ENCODE results near the gene GALNT10.

Gene GALNT10

DNA sequence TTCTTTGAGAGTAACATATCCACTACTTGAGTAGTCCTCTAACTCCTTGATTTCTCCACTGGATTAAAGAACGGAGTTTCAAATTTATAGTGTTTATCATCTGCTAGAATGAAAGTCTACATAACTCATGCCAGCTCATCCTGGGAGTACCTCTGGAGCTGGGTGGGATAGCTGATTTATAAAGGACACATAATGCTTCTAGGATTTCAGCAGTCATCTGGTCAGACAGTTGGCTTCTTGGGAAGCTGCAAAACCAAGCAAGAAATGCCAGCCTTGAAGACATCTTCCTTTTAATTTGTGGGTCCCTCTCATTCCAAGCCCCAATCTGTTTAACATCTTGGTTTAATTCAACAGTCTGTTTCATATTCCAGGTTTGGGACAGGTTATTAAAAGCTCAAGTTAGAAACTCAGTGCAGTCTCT is 3.2 kb downstream of the GALNT10 start:
- no peak overlapping the region for H3K4me2 ChIP-seq
- peaks cover 21 to 53% (median 41%) of the 10 kb centered on the region in 10 experiments for H3K4me1 ChIP-seq
- no peak overlapping the region for H3K9ac ChIP-seq

DNA sequence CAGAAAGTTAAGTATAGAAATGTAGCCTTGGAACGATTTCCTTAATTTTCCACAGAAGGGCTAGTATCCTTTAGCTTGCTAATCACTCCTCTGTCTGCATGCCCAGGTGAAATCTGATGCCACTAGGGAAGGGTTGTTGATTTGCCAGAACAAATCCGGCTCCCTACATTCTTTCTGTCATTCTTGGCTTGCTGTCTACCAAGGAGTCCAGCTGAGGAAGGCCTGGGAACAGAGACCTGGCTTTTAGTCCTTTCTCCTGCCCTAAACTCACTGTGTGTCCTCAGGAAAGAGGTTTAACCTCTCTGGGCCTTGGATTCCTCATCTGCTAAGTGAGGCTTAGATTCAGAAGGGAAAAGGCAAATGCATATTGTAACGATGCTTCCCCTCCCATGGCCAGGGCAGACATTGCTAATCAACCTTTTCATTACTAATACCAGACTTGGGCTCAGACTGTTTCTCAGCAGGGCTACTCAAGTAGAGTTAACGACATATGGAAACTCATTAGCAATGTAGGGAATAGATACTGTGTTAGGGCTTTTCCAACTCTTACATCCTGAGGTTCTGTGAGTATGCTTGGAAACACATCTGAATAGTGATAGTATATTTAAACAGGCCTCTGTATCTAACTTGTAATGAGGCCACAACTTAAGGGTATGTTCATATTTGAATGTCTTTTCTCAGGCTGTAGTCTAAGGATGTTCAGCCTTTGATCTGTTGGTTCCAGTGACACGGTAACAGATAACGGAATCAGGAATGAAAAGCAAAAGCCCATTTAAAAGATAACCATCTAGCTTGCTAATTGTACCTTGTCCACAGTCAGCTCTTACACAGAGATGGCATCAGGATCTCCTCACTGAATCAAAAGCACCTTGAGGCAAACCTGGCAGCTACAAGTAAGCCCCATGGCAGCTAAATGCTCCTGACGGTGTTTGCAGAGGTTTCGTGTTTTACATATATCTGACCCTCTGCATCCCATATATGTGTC is 4.1 kb downstream of the GALNT10 start:
- no peak overlapping the region for H3K4me2 ChIP-seq
- no peak overlapping the region for H3K4me3 ChIP-seq
- TF ChIP-seq Cebpa-rat (IDR thresholded peaks at IDR 0.05), result no peak
- H3K27me3 ChIP-seq, result peaks cover under 1 to 5% (median 4%) of the 10 kb centered on the region in 11 experiments; a peak in 18 of 22 replicates
- no peak overlapping the region for H3K9ac ChIP-seq
- H3K36me3 ChIP-seq, result peaks cover 0 to 21% (median 0%) of the 10 kb centered on the region in 11 experiments; a peak in 7 of 22 replicates
- H3K9me3 ChIP-seq (replicated peaks in 1 of 11), result no peaks in the 10 kb centered on the region
- H3K27ac ChIP-seq, result no peak overlapping the region
- H3K4me1 ChIP-seq, result peaks cover 23 to 54% (median 44%) of the 10 kb centered on the region in 10 experiments
- H4K20me1 ChIP-seq, result peaks cover 0 to 69% (median 19%) of the 10 kb centered on the region in 11 experiments; a peak in 16 of 22 replicates

More for the DNA sequence above, 3.2 kb downstream of the GALNT10 start:
- no peak for TF ChIP-seq Cebpa-rat (IDR thresholded peaks at IDR 0.05)
- Histone ChIP-seq H3K4me3 (no peak overlapping the region), H3K9me3 (replicated peaks in 1 of 11) (no peaks in the 10 kb centered on the region), H3K36me3 (peaks cover 0 to 21% (median 0%) of the 10 kb centered on the region in 11 experiments; a peak in 7 of 22 replicates), H3K27ac (no peak overlapping the region), H4K20me1 (peaks cover 0 to 59% (median 17%) of the 10 kb centered on the region in 11 experiments; a peak in 15 of 22 replicates), H3K27me3 (peaks cover 10 to 15% (median 13%) of the 10 kb centered on the region in 11 experiments)

DNA sequence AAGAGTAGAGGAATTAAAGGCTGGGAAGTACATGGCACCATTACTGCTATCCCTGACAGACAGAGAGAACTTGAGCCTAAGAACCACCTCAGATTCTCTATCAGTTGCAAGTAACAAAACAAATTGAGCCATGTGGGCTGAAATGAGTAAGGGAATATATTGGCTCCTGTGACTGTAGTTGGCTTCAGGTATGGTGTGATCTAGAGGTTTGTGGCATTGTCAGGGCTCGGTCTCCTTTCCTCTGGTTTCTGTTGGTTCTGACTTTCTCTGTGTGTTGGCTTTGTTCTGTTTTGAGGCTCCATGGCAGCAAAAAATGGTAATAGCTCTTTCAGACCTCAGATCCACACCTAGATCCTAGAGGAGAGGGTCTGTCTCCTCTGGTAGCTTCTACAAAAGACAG is 5.7 kb downstream of the GALNT10 start:
- peaks cover 26 to 60% (median 46%) of the 10 kb centered on the region in 10 experiments for H3K4me1 ChIP-seq
- H3K27ac ChIP-seq, result no peak overlapping the region
- H3K27me3 ChIP-seq, result no peaks in the 10 kb centered on the region; a peak in 1 of 22 replicates
- H3K9me3 ChIP-seq (replicated peaks in 1 of 11), result no peaks in the 10 kb centered on the region
- H3K9ac ChIP-seq, result no peak overlapping the region
- H3K36me3 ChIP-seq, result peaks cover 0 to 21% (median 0%) of the 10 kb centered on the region in 11 experiments; a peak in 7 of 22 replicates
- peaks cover 0 to 75% (median 22%) of the 10 kb centered on the region in 11 experiments; a peak in 16 of 22 replicates for H4K20me1 ChIP-seq
- H3K4me3 ChIP-seq, result no peak overlapping the region
- no peak for TF ChIP-seq Cebpa-rat (IDR thresholded peaks at IDR 0.05)
- peak overlapping the region in 1 of 11 experiments; percentile 48; a peak in 1 of 22 replicates for H3K4me2 ChIP-seq

DNA sequence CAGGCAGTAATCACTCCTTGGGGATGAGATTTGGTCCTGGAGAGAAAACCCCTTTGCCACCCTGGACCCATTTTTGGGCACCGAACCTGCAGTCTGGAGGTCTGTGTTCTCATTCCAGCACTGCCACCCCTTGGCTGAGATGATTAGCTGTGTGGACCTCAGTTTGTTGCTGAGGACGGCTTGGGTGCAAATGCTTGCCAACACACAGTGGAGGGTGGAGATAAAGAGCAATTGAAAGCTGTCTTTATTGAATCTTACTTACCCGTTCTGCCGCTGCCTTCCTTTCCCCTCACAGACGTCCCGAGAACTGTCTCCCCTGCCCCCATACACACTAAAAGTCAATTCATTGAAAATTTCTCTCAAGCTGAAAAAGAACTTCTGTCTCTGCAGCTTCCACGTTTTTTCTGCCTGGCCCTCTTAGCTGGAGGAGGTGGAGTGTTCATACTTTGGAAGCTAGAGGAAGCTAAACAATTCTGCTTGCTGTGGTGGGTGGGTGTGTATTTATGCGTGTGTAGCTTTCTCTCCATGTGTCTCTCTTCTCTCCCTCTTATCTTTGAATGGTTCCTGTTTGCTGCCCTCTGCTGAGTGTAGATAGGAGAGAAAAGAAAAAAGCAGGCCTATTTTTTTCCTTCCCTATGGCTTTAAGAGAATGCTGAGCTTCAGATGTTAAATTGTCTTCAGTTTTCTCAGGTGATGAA is 6.6 kb downstream of the GALNT10 start:
- H4K20me1 ChIP-seq, result peaks cover 0 to 71% (median 14%) of the 10 kb centered on the region in 11 experiments; a peak in 15 of 22 replicates
- no peaks in the 10 kb centered on the region for H3K27me3 ChIP-seq
- peaks cover 0 to 21% (median 0%) of the 10 kb centered on the region in 11 experiments; a peak in 7 of 22 replicates for H3K36me3 ChIP-seq
- H3K27ac ChIP-seq, result no peak overlapping the region
- no peak overlapping the region for H3K4me3 ChIP-seq
- H3K9ac ChIP-seq, result no peak overlapping the region; a peak in 1 of 22 replicates
- H3K4me2 ChIP-seq, result peak overlapping the region in 7 of 11 experiments; percentile 8 to 81 (median 66); a peak in 9 of 22 replicates
- TF ChIP-seq Cebpa-rat (IDR thresholded peaks at IDR 0.05), result no peak
- peaks cover 19 to 53% (median 39%) of the 10 kb centered on the region in 10 experiments; a peak in 19 of 20 replicates for H3K4me1 ChIP-seq
- H3K9me3 ChIP-seq (replicated peaks in 1 of 11), result no peaks in the 10 kb centered on the region

DNA sequence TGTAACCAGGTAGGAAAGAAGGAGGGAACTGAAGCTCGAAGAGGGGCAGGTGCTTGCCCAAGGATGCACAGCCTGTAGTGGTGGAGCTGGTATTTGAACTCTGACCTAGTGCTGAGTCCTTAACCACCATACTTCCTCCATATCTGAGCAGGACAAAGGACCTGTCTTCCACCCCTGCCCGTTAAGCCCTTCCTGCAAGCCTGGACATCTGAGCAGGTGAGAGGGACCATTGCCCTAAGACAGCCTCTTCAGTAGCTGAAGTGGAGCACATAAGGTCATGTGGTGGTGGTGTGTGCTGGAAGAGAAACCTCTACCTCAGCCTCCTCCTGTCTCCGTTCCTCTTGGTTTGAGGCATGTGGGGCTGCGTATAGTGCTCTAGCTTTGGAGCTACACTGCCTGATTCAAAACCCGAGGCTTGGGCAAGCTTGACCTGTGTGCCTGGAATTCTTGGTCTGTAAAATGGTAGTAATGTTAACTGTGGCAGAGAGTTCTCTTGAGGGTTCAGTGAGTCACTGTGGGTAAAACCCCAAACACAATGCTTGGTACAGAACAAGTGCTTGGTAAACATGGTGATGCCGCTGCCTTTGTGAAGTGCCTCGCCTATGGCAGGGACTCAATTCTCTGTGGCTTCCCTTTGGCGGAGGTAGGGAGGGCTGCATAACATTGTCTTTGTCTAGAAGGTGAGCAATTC is 7.4 kb downstream of the GALNT10 start:
- Histone ChIP-seq H3K4me2 (peak overlapping the region in 8 of 11 experiments; percentile 7 to 81 (median 57); a peak in 12 of 22 replicates), H3K27me3 (no peaks in the 10 kb centered on the region), H3K36me3 (peaks cover 0 to 21% (median 0%) of the 10 kb centered on the region in 11 experiments; a peak in 7 of 22 replicates), H3K4me1 (peaks cover 25 to 54% (median 46%) of the 10 kb centered on the region in 10 experiments; a peak in 19 of 20 replicates), H4K20me1 (peaks cover 0 to 66% (median 10%) of the 10 kb centered on the region in 11 experiments; a peak in 13 of 22 replicates), H3K9ac (0 out of 22 replicates have a peak overlapping the region, but pooled peaks of 1 of the 11 experiments have one; percentile 22), H3K4me3 (no peak overlapping the region), H3K9me3 (replicated peaks in 1 of 11) (no peaks in the 10 kb centered on the region), H3K27ac (no peak overlapping the region)
- TF ChIP-seq Cebpa-rat (IDR thresholded peaks at IDR 0.05), result no peak

DNA sequence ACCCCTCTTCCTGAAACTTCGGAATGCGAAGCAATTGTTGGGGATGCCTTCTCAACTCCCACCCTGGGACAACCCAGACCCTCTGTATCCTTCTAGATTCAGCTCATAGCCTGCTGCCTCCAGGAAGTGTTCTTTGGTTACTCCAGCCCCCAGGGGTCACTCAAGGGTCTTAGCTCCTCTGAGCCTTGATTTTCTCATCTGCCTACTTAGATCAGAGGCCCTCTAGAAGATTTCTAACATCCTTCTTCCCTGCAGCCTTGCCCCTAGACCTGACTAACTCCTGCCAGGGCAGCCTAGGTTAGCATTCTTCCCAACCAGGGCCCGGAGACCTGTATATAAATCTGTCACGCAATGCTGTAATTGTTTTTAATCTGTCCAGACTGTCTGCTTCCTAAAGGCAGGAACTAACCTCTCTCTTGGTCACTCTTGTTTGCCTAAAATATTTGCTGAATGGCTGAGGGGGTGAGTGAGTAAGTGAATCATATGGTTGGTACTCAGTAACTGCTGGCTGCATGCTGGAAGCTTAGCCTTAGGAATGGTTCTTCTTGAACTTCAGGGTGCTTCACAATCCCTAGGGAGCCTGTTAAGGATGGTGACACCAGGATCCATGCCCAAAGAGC is 8.2 kb downstream of the GALNT10 start:
- TF ChIP-seq Cebpa-rat (IDR thresholded peaks at IDR 0.05), result no peak
- peak overlapping the region in 10 of 11 experiments; percentile 13 to 81 (median 59); a peak in 12 of 22 replicates for H3K4me2 ChIP-seq
- H3K9ac ChIP-seq, result no peak overlapping the region
- no peak overlapping the region for H3K4me3 ChIP-seq
- peak overlapping the region in 3 of 11 experiments; percentile 33 to 39 (median 38); a peak in 1 of 22 replicates for H3K27ac ChIP-seq
- no peaks in the 10 kb centered on the region for H3K27me3 ChIP-seq
- H4K20me1 ChIP-seq, result peaks cover 0 to 61% (median 10%) of the 10 kb centered on the region in 11 experiments; a peak in 13 of 22 replicates
- no peaks in the 10 kb centered on the region for H3K9me3 ChIP-seq (replicated peaks in 1 of 11)
- peaks cover 28 to 56% (median 48%) of the 10 kb centered on the region in 10 experiments; a peak in 19 of 20 replicates for H3K4me1 ChIP-seq
- H3K36me3 ChIP-seq, result peaks cover 0 to 21% (median 0%) of the 10 kb centered on the region in 11 experiments; a peak in 7 of 22 replicates

DNA sequence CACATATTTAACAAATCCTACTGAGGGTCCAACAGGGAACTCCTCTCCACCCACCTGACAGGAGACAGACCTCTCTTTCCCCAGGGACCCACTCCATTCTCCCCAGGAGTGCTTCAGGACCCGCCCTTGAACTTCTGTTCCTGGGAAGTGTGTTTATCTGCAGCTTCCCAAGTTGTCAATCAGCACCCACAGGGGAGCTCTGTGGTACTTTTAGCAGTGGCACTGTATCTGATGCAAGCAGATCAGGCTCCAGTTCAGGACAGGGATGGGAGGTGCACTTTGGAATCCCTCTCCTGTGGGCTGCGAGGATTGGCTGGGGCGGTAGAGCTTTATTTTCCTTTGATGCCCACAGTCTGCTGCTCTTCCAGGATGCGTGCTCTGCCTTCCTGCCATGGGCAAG is 8.7 kb downstream of the GALNT10 start:
- Histone ChIP-seq H3K9ac (0 out of 22 replicates have a peak overlapping the region, but pooled peaks of 1 of the 11 experiments have one; percentile 13), H3K27ac (peak overlapping the region in 4 of 11 experiments; percentile 11 to 39 (median 36); a peak in 7 of 22 replicates)

More for the DNA sequence above, 8.7 kb downstream of the GALNT10 start:
- H3K36me3 ChIP-seq, result peaks cover 0 to 21% (median 0%) of the 10 kb centered on the region in 11 experiments; a peak in 7 of 22 replicates
- H3K4me1 ChIP-seq, result peaks cover 28 to 56% (median 48%) of the 10 kb centered on the region in 10 experiments; a peak in 19 of 20 replicates
- peaks cover 0 to 61% (median 10%) of the 10 kb centered on the region in 11 experiments; a peak in 13 of 22 replicates for H4K20me1 ChIP-seq
- no peaks in the 10 kb centered on the region for H3K9me3 ChIP-seq (replicated peaks in 1 of 11)
- no peak overlapping the region for H3K4me3 ChIP-seq
- H3K27me3 ChIP-seq, result no peaks in the 10 kb centered on the region
- no peak for TF ChIP-seq Cebpa-rat (IDR thresholded peaks at IDR 0.05)
- peak overlapping the region; percentile 13 to 81 (median 52); a peak in 19 of 22 replicates for H3K4me2 ChIP-seq
